ENCODE measurements around the gene WDHD1.

The WDHD1 gene

GRCh38 chr14:55074662-55075061 is 47.8 kb upstream of the WDHD1 start:
- Histone ChIP-seq H3F3A (ENCODE audit: insufficient read depth) (peaks cover 12% of the 10 kb centered on the region; the same call in 1 of the 2 replicates), H3K9me2 (replicated peaks; ENCODE audit: insufficient read depth, low read length) (no peaks in the 10 kb centered on the region), H3K27me3 (ENCODE audit: low read length) (no peaks in the 10 kb centered on the region), H3K9ac (ENCODE audit: low read length) (peak overlapping the region; percentile 4; the same call in 1 of the 2 replicates), H3K27ac (ENCODE audit: low read depth, low read length) (no peak overlapping the region; the same call in 1 of the 2 replicates), H3K79me2 (ENCODE audit: insufficient read depth, low read length) (no peaks in the 10 kb centered on the region), H3K36me3 (ENCODE audit: low read length) (no peaks in the 10 kb centered on the region), H3K4me2 (ENCODE audit: low read depth, low read length, poor library complexity, severe bottlenecking) (peak overlapping the region; percentile 48), H3K9me3 (ENCODE audit: insufficient read depth, low read length) (no peaks in the 10 kb centered on the region), H4K20me1 (ENCODE audit: low read depth, low read length) (no peaks in the 10 kb centered on the region), H3K4me3 (ENCODE audit: insufficient read depth, low read length, poor library complexity, severe bottlenecking) (no peak overlapping the region), H2AFZ (ENCODE audit: low read depth, low read length, severe bottlenecking) (peak overlapping the region; percentile 52)
- TF ChIP-seq CTCF (IDR thresholded peaks at IDR 0.05; ENCODE audit: insufficient read depth, low read length, poor library complexity, severe bottlenecking) (no peak), EZH2phosphoT487 (conservative IDR thresholded peaks at IDR 0.05; ENCODE audit: low read length) (no peak)

- H3K9ac ChIP-seq (ENCODE audit: low read length): no peak overlapping the region
- no peaks in the 10 kb centered on the region for H3K9me3 ChIP-seq (ENCODE audit: insufficient read depth, low read length)
- TF ChIP-seq EZH2phosphoT487 (conservative IDR thresholded peaks at IDR 0.05; ENCODE audit: low read length) (no peak), CTCF (IDR thresholded peaks at IDR 0.05; ENCODE audit: insufficient read depth, low read length, poor library complexity, severe bottlenecking) (no peak)
- H3K36me3 ChIP-seq (ENCODE audit: low read length): no peaks in the 10 kb centered on the region
- no peak overlapping the region for H3K4me3 ChIP-seq (ENCODE audit: insufficient read depth, low read length, poor library complexity, severe bottlenecking)
- H3F3A ChIP-seq (ENCODE audit: insufficient read depth): peaks cover 19% of the 10 kb centered on the region
- H3K27ac ChIP-seq (ENCODE audit: low read depth, low read length): no peak overlapping the region
- no peaks in the 10 kb centered on the region for H4K20me1 ChIP-seq (ENCODE audit: low read depth, low read length)
- peak overlapping the region; percentile 48 for H3K4me2 ChIP-seq (ENCODE audit: low read depth, low read length, poor library complexity, severe bottlenecking)
- H3K27me3 ChIP-seq (ENCODE audit: low read length): no peaks in the 10 kb centered on the region
- H3K79me2 ChIP-seq (ENCODE audit: insufficient read depth, low read length): no peaks in the 10 kb centered on the region
- H2AFZ ChIP-seq (ENCODE audit: low read depth, low read length, severe bottlenecking): no peak overlapping the region
- H3K9me2 ChIP-seq (replicated peaks; ENCODE audit: insufficient read depth, low read length): no peaks in the 10 kb centered on the region
These were observed 47.0 kb upstream of the WDHD1 start for GRCh38 chr14:55073856-55074255.

- H3K9ac ChIP-seq (ENCODE audit: low read length): peak overlapping the region; percentile 11; the same call in 1 of the 2 replicates
- peaks cover 32% of the 10 kb centered on the region for H3F3A ChIP-seq (ENCODE audit: insufficient read depth)
- H3K4me2 ChIP-seq (ENCODE audit: low read depth, low read length, poor library complexity, severe bottlenecking): peak overlapping the region; percentile 56
These were observed 45.2 kb upstream of the WDHD1 start for GRCh38 chr14:55071870-55072640.

GRCh38 chr14:55070981-55071411 is 44.1 kb upstream of the WDHD1 start:
- Histone ChIP-seq H3K36me3 (ENCODE audit: low read length) (peaks cover 6% of the 10 kb centered on the region), H4K20me1 (ENCODE audit: low read depth, low read length) (no peaks in the 10 kb centered on the region), H2AFZ (ENCODE audit: low read depth, low read length, severe bottlenecking) (no peak overlapping the region), H3F3A (ENCODE audit: insufficient read depth) (peaks cover 37% of the 10 kb centered on the region), H3K27me3 (ENCODE audit: low read length) (no peaks in the 10 kb centered on the region), H3K4me2 (ENCODE audit: low read depth, low read length, poor library complexity, severe bottlenecking) (no peak overlapping the region), H3K9me2 (replicated peaks; ENCODE audit: insufficient read depth, low read length) (no peaks in the 10 kb centered on the region), H3K9ac (ENCODE audit: low read length) (no peak overlapping the region), H3K4me3 (ENCODE audit: insufficient read depth, low read length, poor library complexity, severe bottlenecking) (no peak overlapping the region), H3K9me3 (ENCODE audit: insufficient read depth, low read length) (no peaks in the 10 kb centered on the region), H3K27ac (ENCODE audit: low read depth, low read length) (peak overlapping the region; percentile 71; the same call in 1 of the 2 replicates), H3K79me2 (ENCODE audit: insufficient read depth, low read length) (no peaks in the 10 kb centered on the region)
- no peak for TF ChIP-seq EZH2phosphoT487 (conservative IDR thresholded peaks at IDR 0.05; ENCODE audit: low read length)
- TF ChIP-seq CTCF (IDR thresholded peaks at IDR 0.05; ENCODE audit: insufficient read depth, low read length, poor library complexity, severe bottlenecking): no peak

More at GRCh38 chr14:55071870-55072640, 45.2 kb upstream of the WDHD1 start:
- Histone ChIP-seq H3K9me2 (replicated peaks; ENCODE audit: insufficient read depth, low read length) (no peaks in the 10 kb centered on the region), H3K27ac (ENCODE audit: low read depth, low read length) (peak overlapping the region; percentile 71), H3K79me2 (ENCODE audit: insufficient read depth, low read length) (no peaks in the 10 kb centered on the region), H3K36me3 (ENCODE audit: low read length) (no peaks in the 10 kb centered on the region), H3K4me3 (ENCODE audit: insufficient read depth, low read length, poor library complexity, severe bottlenecking) (no peak overlapping the region), H2AFZ (ENCODE audit: low read depth, low read length, severe bottlenecking) (no peak overlapping the region), H3K9me3 (ENCODE audit: insufficient read depth, low read length) (no peaks in the 10 kb centered on the region), H3K27me3 (ENCODE audit: low read length) (no peaks in the 10 kb centered on the region), H4K20me1 (ENCODE audit: low read depth, low read length) (no peaks in the 10 kb centered on the region)
- no peak for TF ChIP-seq EZH2phosphoT487 (conservative IDR thresholded peaks at IDR 0.05; ENCODE audit: low read length)

Measured in SU-DHL-6 (cell line).